K562 (cell line): Measurements from ENCODE around the gene GCK. TPM values are rescaled to one million over a fixed set of nuclear protein-coding genes. Genes with fewer than 3 reads are reported as not detected.

Experiments used
- COPS2 ChIP-seq: fragments of 450-650 bp; conservative IDR thresholded peaks from 2 replicates; pipeline ENCODE4 v1.6.1; 2016; ENCODE audit warnings: mild to moderate bottlenecking, moderate library complexity
- CXXC5 ChIP-seq: fragments of 250-450 bp; sonication (Bioruptor Pico); IDR thresholded peaks from 2 replicates; pipeline ENCODE4 v1.8.0; 2022; ENCODE audit warnings: inconsistent platforms, mild to moderate bottlenecking, moderate library complexity
- KAT8 ChIP-seq: fragments of 450-650 bp; IDR thresholded peaks from 2 replicates; pipeline ENCODE4 v1.6.1; 2016; ENCODE audit warnings: low read depth, mild to moderate bottlenecking
- NBN ChIP-seq: fragments of 450-650 bp; IDR thresholded peaks from 2 replicates; pipeline ENCODE4 v1.6.1; 2016; ENCODE audit warnings: low read depth, mild to moderate bottlenecking
- OTX1 ChIP-seq: fragments of 450-650 bp; formaldehyde crosslinking; IDR thresholded peaks from 2 replicates; pipeline ENCODE4 v1.4.0; 2022; ENCODE audit warnings: mild to moderate bottlenecking
- SUPT5H ChIP-seq: fragments of 450-650 bp; IDR thresholded peaks from 2 replicates; pipeline ENCODE4 v1.6.1; 2016
- ZBTB1 ChIP-seq: sonication (generic); formaldehyde crosslinking; IDR thresholded peaks from 2 replicates; pipeline ENCODE4 v1.8.1; 2023; ENCODE audit warnings: missing genetic modification reagents, low read depth, mild to moderate bottlenecking, borderline replicate concordance
- ZFP1 ChIP-seq: fragments of 450-650 bp; formaldehyde crosslinking; IDR thresholded peaks from 2 replicates; pipeline ENCODE4 v1.4.0; 2020; ENCODE audit warnings: mild to moderate bottlenecking, mixed read lengths
- ZFP30 ChIP-seq: fragments of 250-450 bp; sonication (Bioruptor Pico); IDR thresholded peaks from 2 replicates; pipeline ENCODE4 v1.8.0; 2022; ENCODE audit warnings: moderate library complexity, mild to moderate bottlenecking, inconsistent platforms, borderline replicate concordance
- ZNF143 ChIP-seq: sonication (generic); formaldehyde crosslinking; IDR thresholded peaks from 2 replicates; pipeline ENCODE4 v1.9.0; 2022; ENCODE audit warnings: mild to moderate bottlenecking, missing genetic modification reagents
- polyA plus RNA-seq, 8 experiments: library from polyadenylated mRNA; depleted of rRNA in 4 of 8; stranded (reverse) in 5 of 8; unstranded in 3 of 8; fragments of >200 nt; fragmentation: Nextera tagmentation in 2 of 8; fragmentation: Illumina TruSeq in 1 of 8; extraction: Ambion mirVana in 2 of 8; extraction: Trizol in 1 of 8; gene quantifications; 2 replicates each; pipeline versions ENCODE4 v1.2.1 to v1.2.3, GENCODE V29; 2011 to 2014; ENCODE audit warnings: inconsistent platforms in 1 of 8, missing spikeins in 1 of 8
- total RNA-seq, 7 experiments: library from RNA; depleted of rRNA in 6 of 7; stranded (reverse); fragments of >200 nt in 6 of 7; fragmentation: Illumina TruSeq in 2 of 7; extraction: Trizol in 2 of 7; gene quantifications; 2 replicates each; pipeline versions ENCODE4 v1.2.1 to v1.2.3, GENCODE V29; 2011 to 2021; ENCODE audit warnings: low replicate concordance in 1 of 7
- TF ChIP-seq, protein P1 (sequence below), 2 experiments: fragments of 250-450 bp in 1 of 2; fragments of 450-650 bp in 1 of 2; sonication (Bioruptor Pico) in 1 of 2; IDR thresholded peaks; 2 replicates each; pipeline versions ENCODE4 v1.6.1 to v1.8.0; 2016 to 2021; ENCODE audit warnings: mild to moderate bottlenecking in 2 of 2, moderate library complexity in 2 of 2, missing compliant biosample characterization in 1 of 2, missing genetic modification characterization in 1 of 2
- TF ChIP-seq, protein P2 (sequence below), 2 experiments: IDR thresholded peaks; 2 replicates each; pipeline ENCODE4 v1.6.1; 2011; ENCODE audit warnings: borderline replicate concordance in 1 of 2, control low read depth in 1 of 2, low read depth in 1 of 2, low read length in 1 of 2, mild to moderate bottlenecking in 1 of 2, mixed read lengths in 1 of 2, moderate library complexity in 1 of 2; ENCODE audit not compliant: insufficient read depth in 1 of 2, insufficient read length in 1 of 2, poor library complexity in 1 of 2, severe bottlenecking in 1 of 2; ENCODE audit errors: extremely low read depth in 1 of 2
- TF ChIP-seq, protein P3 (sequence below): fragments of 450-650 bp; formaldehyde crosslinking; IDR thresholded peaks from 2 replicates; pipeline ENCODE4 v1.4.0; 2020; ENCODE audit warnings: mild to moderate bottlenecking, mixed read lengths
- TF ChIP-seq, protein P4 (sequence below), 2 experiments: fragments of 450-650 bp; formaldehyde crosslinking in 1 of 2; IDR thresholded peaks; 2 replicates each; pipeline versions ENCODE4 v1.4.0 to v1.6.1; 2014 to 2020; ENCODE audit warnings: mild to moderate bottlenecking in 2 of 2, borderline replicate concordance in 1 of 2, low read depth in 1 of 2

Gene GCK
- total and polyA plus RNA-seq, 9 of the 15 experiments (the other 6 are each of a cell fraction or from before 2014, with no cell fraction given) = 0.11 to 0.55 (median 0.16) TPM; not detected in 3

DNA sequence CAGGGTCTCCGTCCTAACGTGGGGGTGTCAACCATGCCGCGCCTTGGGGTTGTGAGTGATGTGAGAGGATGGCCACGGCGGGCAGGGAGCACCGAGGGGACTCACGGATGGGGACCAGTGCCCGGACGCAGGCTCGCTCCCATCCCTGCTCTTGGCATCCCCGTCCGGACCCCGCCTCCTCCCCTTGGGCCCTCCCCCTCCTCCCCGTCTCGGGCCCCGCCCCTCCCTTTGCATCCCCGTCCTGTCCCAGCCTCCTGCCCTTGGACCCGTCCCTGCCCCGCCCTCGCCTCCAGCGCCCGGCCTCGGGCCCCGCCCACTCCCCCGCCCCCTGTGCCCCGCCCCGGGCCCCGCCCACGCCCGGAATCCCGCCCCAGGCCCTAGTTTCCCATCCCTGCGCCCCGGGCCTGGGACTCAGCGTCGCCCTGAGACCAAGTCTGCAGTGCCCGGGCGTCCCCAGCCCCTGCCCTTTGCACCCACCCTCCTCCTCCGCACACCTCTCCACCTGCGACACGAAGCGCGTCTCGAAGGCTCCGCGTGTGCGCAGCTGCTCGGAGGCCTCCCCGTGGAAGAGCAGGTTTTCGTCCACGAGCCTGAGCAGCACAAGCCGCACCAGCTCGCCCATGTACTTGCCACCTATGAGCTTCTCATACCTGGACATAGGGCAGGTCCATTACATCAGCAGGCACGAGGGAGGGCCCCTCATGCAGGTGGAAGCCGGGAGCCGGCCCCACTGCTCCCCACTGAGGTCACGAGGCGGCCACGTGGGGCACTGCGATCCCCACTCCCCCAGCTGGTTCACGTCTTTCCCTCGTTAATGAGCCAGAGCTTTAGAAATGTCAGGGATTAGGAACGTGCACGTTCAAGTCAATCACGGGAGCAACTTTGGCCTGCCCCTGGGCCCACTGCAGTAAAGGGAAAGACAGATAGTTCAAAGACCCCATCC is 43.0 kb downstream of the GCK start (continued):
- TF ChIP-seq, protein P1, sequence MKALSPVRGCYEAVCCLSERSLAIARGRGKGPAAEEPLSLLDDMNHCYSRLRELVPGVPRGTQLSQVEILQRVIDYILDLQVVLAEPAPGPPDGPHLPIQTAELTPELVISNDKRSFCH (CRISPR knock-in tag; IDR thresholded peaks at IDR 0.05) = no peak
- TF ChIP-seq, protein P1 (tag; IDR thresholded peaks at IDR 0.05) = peak; percentile 79
- TF ChIP-seq ZBTB1 (CRISPR knock-in tag) (no peak), OTX1 (CRISPR knock-in tag) (no peak), NBN (no peak), CXXC5 (CRISPR knock-in tag) (peak; percentile 63), SUPT5H (0 out of 2 replicates have a peak, but pooled peaks have one; percentile 50), ZFP1 (CRISPR knock-in tag) (no peak), ZFP30 (CRISPR knock-in tag) (no peak), COPS2 (no peak), KAT8 (no peak), ZNF143 (CRISPR knock-in tag) (no peak)
- TF ChIP-seq, protein P2, sequence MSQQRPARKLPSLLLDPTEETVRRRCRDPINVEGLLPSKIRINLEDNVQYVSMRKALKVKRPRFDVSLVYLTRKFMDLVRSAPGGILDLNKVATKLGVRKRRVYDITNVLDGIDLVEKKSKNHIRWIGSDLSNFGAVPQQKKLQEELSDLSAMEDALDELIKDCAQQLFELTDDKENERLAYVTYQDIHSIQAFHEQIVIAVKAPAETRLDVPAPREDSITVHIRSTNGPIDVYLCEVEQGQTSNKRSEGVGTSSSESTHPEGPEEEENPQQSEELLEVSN (IDR thresholded peaks at IDR 0.05; ENCODE audit: borderline replicate concordance in 1 of 2, extremely low read depth in 1 of 2, insufficient read depth in 1 of 2, insufficient read length in 1 of 2, low read depth in 1 of 2, low read length in 1 of 2, poor library complexity in 1 of 2, severe bottlenecking in 1 of 2) = peak; percentile 42 to 75
- TF ChIP-seq, protein P3, sequence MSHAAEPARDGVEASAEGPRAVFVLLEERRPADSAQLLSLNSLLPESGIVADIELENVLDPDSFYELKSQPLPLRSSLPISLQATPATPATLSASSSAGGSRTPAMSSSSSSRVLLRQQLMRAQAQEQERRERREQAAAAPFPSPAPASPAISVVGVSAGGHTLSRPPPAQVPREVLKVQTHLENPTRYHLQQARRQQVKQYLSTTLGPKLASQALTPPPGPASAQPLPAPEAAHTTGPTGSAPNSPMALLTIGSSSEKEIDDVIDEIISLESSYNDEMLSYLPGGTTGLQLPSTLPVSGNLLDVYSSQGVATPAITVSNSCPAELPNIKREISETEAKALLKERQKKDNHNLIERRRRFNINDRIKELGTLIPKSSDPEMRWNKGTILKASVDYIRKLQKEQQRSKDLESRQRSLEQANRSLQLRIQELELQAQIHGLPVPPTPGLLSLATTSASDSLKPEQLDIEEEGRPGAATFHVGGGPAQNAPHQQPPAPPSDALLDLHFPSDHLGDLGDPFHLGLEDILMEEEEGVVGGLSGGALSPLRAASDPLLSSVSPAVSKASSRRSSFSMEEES (CRISPR knock-in tag) = no peak
- TF ChIP-seq, protein P4, sequence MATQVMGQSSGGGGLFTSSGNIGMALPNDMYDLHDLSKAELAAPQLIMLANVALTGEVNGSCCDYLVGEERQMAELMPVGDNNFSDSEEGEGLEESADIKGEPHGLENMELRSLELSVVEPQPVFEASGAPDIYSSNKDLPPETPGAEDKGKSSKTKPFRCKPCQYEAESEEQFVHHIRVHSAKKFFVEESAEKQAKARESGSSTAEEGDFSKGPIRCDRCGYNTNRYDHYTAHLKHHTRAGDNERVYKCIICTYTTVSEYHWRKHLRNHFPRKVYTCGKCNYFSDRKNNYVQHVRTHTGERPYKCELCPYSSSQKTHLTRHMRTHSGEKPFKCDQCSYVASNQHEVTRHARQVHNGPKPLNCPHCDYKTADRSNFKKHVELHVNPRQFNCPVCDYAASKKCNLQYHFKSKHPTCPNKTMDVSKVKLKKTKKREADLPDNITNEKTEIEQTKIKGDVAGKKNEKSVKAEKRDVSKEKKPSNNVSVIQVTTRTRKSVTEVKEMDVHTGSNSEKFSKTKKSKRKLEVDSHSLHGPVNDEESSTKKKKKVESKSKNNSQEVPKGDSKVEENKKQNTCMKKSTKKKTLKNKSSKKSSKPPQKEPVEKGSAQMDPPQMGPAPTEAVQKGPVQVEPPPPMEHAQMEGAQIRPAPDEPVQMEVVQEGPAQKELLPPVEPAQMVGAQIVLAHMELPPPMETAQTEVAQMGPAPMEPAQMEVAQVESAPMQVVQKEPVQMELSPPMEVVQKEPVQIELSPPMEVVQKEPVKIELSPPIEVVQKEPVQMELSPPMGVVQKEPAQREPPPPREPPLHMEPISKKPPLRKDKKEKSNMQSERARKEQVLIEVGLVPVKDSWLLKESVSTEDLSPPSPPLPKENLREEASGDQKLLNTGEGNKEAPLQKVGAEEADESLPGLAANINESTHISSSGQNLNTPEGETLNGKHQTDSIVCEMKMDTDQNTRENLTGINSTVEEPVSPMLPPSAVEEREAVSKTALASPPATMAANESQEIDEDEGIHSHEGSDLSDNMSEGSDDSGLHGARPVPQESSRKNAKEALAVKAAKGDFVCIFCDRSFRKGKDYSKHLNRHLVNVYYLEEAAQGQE (IDR thresholded peaks at IDR 0.05; ENCODE audit: borderline replicate concordance) = no peak
- TF ChIP-seq, protein P4 (CRISPR knock-in tag; IDR thresholded peaks at IDR 0.05; ENCODE audit: low read depth) = no peak
